Transverse colon (tissue), 4 donors: ENCODE measurements around the gene CFAP107.

Source experiments
- POLR2A ChIP-seq: fragments of 450-650 bp; IDR thresholded peaks from one replicate; pipeline ENCODE4 v1.6.1; 2016; ENCODE audit warnings: antibody characterized with exemption, mild to moderate bottlenecking, moderate library complexity
- POLR2AphosphoS5 ChIP-seq, 3 donors: sonication (generic); formaldehyde crosslinking; IDR thresholded peaks; one replicate each; pipeline ENCODE4 v1.6.1; 2016; ENCODE audit warnings: antibody characterized with exemption in 3 of 3
- TF ChIP-seq, protein P1 (sequence below), 5 experiments: fragments of 200-600 bp in 3 of 5; fragments of 450-650 bp in 2 of 5; sonication (generic) in 3 of 5; IDR thresholded peaks; 1 replicate in 2 of 5; 2 replicates in 3 of 5; pipeline ENCODE4 v1.5.1; 2016 to 2017; ENCODE audit warnings: antibody characterized with exemption in 5 of 5, inconsistent platforms in 3 of 5, mild to moderate bottlenecking in 2 of 5, moderate library complexity in 1 of 5

DNA sequence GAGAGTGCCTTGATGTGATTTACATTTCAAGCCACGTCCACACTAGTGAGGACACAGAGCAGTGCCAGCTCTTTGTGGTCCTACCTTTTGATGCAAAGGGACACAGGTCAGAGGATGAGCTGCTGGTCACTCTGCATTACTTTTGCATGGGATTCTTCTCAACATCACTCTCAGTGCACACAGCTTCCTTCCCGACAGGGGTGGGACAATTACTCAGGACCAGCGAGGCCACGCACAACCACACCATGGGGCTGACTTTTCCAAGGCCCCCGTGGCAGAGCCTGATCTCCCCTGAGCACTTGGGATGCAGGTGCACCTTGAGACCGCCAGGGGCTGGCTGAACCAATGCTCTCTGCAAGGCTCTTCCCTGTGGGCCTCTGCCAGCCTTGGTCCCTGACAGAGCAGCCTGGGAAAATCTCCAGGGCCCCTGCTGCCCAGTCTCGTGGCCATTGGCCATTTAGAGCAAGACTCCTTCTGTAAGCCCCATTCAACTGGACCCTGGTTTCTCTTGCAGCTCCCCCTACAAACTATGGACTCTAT lies 14.3 kb downstream of the CFAP107 start:
- TF ChIP-seq, protein P1, sequence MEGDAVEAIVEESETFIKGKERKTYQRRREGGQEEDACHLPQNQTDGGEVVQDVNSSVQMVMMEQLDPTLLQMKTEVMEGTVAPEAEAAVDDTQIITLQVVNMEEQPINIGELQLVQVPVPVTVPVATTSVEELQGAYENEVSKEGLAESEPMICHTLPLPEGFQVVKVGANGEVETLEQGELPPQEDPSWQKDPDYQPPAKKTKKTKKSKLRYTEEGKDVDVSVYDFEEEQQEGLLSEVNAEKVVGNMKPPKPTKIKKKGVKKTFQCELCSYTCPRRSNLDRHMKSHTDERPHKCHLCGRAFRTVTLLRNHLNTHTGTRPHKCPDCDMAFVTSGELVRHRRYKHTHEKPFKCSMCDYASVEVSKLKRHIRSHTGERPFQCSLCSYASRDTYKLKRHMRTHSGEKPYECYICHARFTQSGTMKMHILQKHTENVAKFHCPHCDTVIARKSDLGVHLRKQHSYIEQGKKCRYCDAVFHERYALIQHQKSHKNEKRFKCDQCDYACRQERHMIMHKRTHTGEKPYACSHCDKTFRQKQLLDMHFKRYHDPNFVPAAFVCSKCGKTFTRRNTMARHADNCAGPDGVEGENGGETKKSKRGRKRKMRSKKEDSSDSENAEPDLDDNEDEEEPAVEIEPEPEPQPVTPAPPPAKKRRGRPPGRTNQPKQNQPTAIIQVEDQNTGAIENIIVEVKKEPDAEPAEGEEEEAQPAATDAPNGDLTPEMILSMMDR (IDR thresholded peaks at IDR 0.05) = no peak
- TF ChIP-seq POLR2A (no peak), POLR2AphosphoS5 (IDR thresholded peaks at IDR 0.05) (no peak)
